GM12878 (cell line): ENCODE measurements around the gene ENDOU. TPM values are rescaled to one million over a fixed set of nuclear protein-coding genes. Genes with fewer than 3 reads are reported as not detected.

Experiments used
- ATAC-seq: fragments of 200-7000 bp; cut with Tn5 transposase; 3 replicates; pipeline ENCODE4 v1.9.1; 2020; ENCODE audit warnings: mild to moderate bottlenecking, moderate library complexity
- BruUV-seq: library from RNA; stranded (reverse); fragments of 400-500 nt; replicated peaks from 2 replicates; lab custom pipeline; 2021; lab: Mats Ljungman, UMichigan
- CTCF ChIA-PET: fragments of 300-600 bp; sonication (Branson Sonifier 250); formaldehyde crosslinking; extraction: SDS; loops from one replicate; lab custom pipeline; 2021; ENCODE audit warnings: inconsistent platforms; lab: Yijun Ruan, JAX
- POLR2A ChIA-PET: fragments of 350-600 bp; formaldehyde crosslinking; extraction: SDS; loops from one replicate; lab custom pipeline; 2021; ENCODE audit warnings: inconsistent platforms; lab: Charles Lee
- RAD21 ChIA-PET: fragments of 300-600 bp; sonication (Branson Sonifier 250); formaldehyde crosslinking; loops from one replicate; lab custom pipeline; 2023; ENCODE audit warnings: antibody characterized with exemption; ENCODE audit not compliant: unreplicated experiment; lab: Charles Lee
- SMC1A ChIA-PET: fragments of 300-600 bp; sonication (Branson Sonifier 250); formaldehyde crosslinking; loops from one replicate; lab custom pipeline; 2023; ENCODE audit not compliant: unreplicated experiment, uncharacterized antibody; lab: Charles Lee
- DNase-seq: peaks from one replicate; pipeline ENCODE4 v3.0.0-alpha.2; 2011; ENCODE audit warnings: low read depth, low spot score
- FAIRE-seq: peaks from 3 replicates; lab custom pipeline; 2011; peaks lifted over from hg19 to GRCh38; lab: Jason Lieb, UNC
- H2AFZ ChIP-seq: 2 replicates; pipeline ENCODE4 v1.6.0; 2011; ENCODE audit warnings: low read depth, low read length, control low read depth; ENCODE audit not compliant: control insufficient read depth
- H3K27ac ChIP-seq: 2 replicates; pipeline ENCODE4 v1.5.1; 2011; ENCODE audit warnings: control low read depth; ENCODE audit not compliant: control insufficient read depth, insufficient read depth
- H3K27me3 ChIP-seq, 2 experiments: replicated peaks in 1 of 2; 2 replicates each; pipeline versions ENCODE4 v1.6.0 to v1.6.1; 2011; ENCODE audit warnings: low read length in 1 of 2; ENCODE audit not compliant: control insufficient read depth in 2 of 2, insufficient read depth in 2 of 2
- H3K36me3 ChIP-seq, 2 experiments: 2 replicates each; pipeline ENCODE4 v1.5.1; 2011; ENCODE audit warnings: low read length in 1 of 2; ENCODE audit not compliant: control insufficient read depth in 2 of 2, insufficient read depth in 2 of 2
- H3K4me1 ChIP-seq: 2 replicates; pipeline ENCODE4 v1.6.1; 2011; ENCODE audit warnings: mild to moderate bottlenecking, low read length, moderate library complexity, mixed read lengths; ENCODE audit not compliant: control insufficient read depth, insufficient read depth
- H3K4me2 ChIP-seq: 2 replicates; pipeline ENCODE4 v1.6.0; 2011; ENCODE audit warnings: control low read depth; ENCODE audit not compliant: control insufficient read depth, insufficient read depth
- H3K4me3 ChIP-seq: fragments of 200-600 bp; sonication (generic); 2 replicates; pipeline ENCODE4 v1.5.1; 2016
- H3K79me2 ChIP-seq: 2 replicates; pipeline ENCODE4 v1.6.0; 2011; ENCODE audit warnings: low read length; ENCODE audit not compliant: control insufficient read depth, insufficient read depth
- H3K9ac ChIP-seq: 2 replicates; pipeline ENCODE4 v1.8.0; 2011; ENCODE audit warnings: low read length, control low read depth, mixed read lengths; ENCODE audit not compliant: control insufficient read depth, insufficient read depth
- H3K9me3 ChIP-seq: replicated peaks from 3 replicates; pipeline ENCODE4 v1.5.1; 2011; ENCODE audit warnings: mild to moderate bottlenecking, low read length; ENCODE audit not compliant: control insufficient read depth, insufficient read depth
- H4K20me1 ChIP-seq: 2 replicates; pipeline ENCODE4 v1.6.0; 2011; ENCODE audit not compliant: control insufficient read depth, insufficient read depth
- BHLHE40 ChIP-seq, 2 experiments: fragments of 450-650 bp in 1 of 2; IDR thresholded peaks; 2 replicates each; pipeline ENCODE4 v1.6.1; 2011 to 2017; ENCODE audit warnings: low read depth in 2 of 2, borderline replicate concordance in 1 of 2, improper control_type of control experiment in 1 of 2, low read length in 1 of 2, mild to moderate bottlenecking in 1 of 2
- WGBS: methylation state at CpG from one replicate; pipeline ENCODE4 v1.1.6; 2016; ENCODE audit warnings: low lambda C conversion rate; ENCODE audit not compliant: insufficient replicate concordance, insufficient coverage; ENCODE audit errors: missing lambda C conversion rate; 5-methylcytosine and 5-hydroxymethylcytosine counted together
- in situ Hi-C: fragments of 300-500 bp; cut with MboI; formaldehyde crosslinking; loops from 9 replicates; pipeline ENCODE4 v1.14.3; 2018; ENCODE audit warnings: mixed read lengths
- intact Hi-C: fragments of 100-400 bp; cut with micrococcal nuclease; formaldehyde crosslinking; loops from one replicate; pipeline ENCODE4 v1.14.2; 2022; ENCODE audit not compliant: unreplicated experiment
- polyA plus RNA-seq, 11 experiments: library from polyadenylated mRNA; depleted of rRNA in 4 of 11; unstranded in 6 of 11; stranded (reverse) in 5 of 11; fragments of >200 nt; fragmentation: Nextera tagmentation in 4 of 11; fragmentation: Illumina TruSeq in 1 of 11; extraction: Ambion mirVana in 4 of 11; extraction: Trizol in 1 of 11; gene quantifications; 1 replicate in 1 of 11; 2 replicates in 10 of 11; pipeline versions ENCODE4 v1.2.1 to v1.2.3, GENCODE V29; 2011 to 2016; ENCODE audit warnings: inconsistent platforms in 2 of 11, missing spikeins in 2 of 11, low read depth in 1 of 11
- total RNA-seq, 4 experiments: library from RNA; depleted of rRNA in 3 of 4; stranded (reverse); fragments of >200 nt in 3 of 4; fragmentation: Illumina TruSeq in 1 of 4; extraction: Trizol in 1 of 4; gene quantifications; 2 replicates each; pipeline versions ENCODE4 v1.2.1 to v1.2.3, GENCODE V29; 2013 to 2021
- TF ChIP-seq, protein P1 (sequence below): fragments of 450-650 bp; IDR thresholded peaks from 2 replicates; pipeline ENCODE4 v1.6.1; 2017; ENCODE audit warnings: antibody characterized with exemption, mild to moderate bottlenecking, moderate library complexity

Gene ENDOU
- total and polyA plus RNA-seq, 10 of the 15 experiments (the other 5 are each of a cell fraction or from before 2014, with no cell fraction given), result 0.03 to 0.17 (median 0.10) TPM; not detected in 4

DNA sequence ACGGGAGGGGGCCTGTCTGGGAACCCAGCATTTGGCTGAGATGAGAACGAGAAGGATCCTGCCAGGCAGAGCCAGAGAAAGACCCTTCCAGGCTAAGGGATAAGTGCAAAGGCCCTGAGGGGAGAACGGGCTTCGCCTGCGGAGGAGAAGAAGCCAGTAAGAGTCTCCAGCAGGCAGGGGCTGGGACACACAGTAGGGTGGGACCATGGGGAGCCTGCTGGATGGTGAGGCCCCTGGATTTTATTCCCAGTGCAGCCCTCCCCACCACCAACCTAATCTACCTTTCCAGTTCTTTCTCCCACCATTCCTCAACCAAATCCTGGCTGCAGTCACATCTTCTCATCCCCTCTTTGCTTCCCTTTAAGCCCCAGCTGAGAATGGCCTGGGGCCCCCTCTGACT lies 20.8 kb upstream of the ENDOU start:
- DNase-seq, result no peak
- CTCF ChIA-PET, result interaction anchor here (0.8 to 10.4 kb wide), 3 partner anchors 11 to 28 kb away, joined by 4 to 814 read pairs (median 507); partner anchors contain the start of genes RAPGEF3 and SLC48A1
- no peak for ATAC-seq
- Histone ChIP-seq H4K20me1 (no peaks in the 10 kb centered on the region), H3K36me3 (no peaks in the 10 kb centered on the region), H3K4me2 (no peak overlapping the region), H3K79me2 (no peaks in the 10 kb centered on the region)
- in situ Hi-C loops, result no loop called here
- RAD21 ChIA-PET, result interaction anchor here (7.4 kb wide), 1 partner anchor 12 kb away, joined by 237 read pairs; the partner anchor contains the start of gene RAPGEF3
- TF ChIP-seq BHLHE40 (IDR thresholded peaks at IDR 0.05; ENCODE audit: borderline replicate concordance in 1 of 2, low read depth in 2 of 2, low read length in 1 of 2), result no peak
- TF ChIP-seq, protein P1, sequence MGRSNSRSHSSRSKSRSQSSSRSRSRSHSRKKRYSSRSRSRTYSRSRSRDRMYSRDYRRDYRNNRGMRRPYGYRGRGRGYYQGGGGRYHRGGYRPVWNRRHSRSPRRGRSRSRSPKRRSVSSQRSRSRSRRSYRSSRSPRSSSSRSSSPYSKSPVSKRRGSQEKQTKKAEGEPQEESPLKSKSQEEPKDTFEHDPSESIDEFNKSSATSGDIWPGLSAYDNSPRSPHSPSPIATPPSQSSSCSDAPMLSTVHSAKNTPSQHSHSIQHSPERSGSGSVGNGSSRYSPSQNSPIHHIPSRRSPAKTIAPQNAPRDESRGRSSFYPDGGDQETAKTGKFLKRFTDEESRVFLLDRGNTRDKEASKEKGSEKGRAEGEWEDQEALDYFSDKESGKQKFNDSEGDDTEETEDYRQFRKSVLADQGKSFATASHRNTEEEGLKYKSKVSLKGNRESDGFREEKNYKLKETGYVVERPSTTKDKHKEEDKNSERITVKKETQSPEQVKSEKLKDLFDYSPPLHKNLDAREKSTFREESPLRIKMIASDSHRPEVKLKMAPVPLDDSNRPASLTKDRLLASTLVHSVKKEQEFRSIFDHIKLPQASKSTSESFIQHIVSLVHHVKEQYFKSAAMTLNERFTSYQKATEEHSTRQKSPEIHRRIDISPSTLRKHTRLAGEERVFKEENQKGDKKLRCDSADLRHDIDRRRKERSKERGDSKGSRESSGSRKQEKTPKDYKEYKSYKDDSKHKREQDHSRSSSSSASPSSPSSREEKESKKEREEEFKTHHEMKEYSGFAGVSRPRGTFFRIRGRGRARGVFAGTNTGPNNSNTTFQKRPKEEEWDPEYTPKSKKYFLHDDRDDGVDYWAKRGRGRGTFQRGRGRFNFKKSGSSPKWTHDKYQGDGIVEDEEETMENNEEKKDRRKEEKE, result no peak
- TF ChIP-seq, all 136 proteins: peak for 0
- WGBS, result 62% methylated on average over 5 of the region's 5 CpGs
- POLR2A ChIA-PET, result no interaction called here
- no TSS peak for BruUV-seq
- Histone ChIP-seq H3K9ac (no peak overlapping the region), H3K27me3 (no peaks in the 10 kb centered on the region), H3K4me1 (peaks cover 11% of the 10 kb centered on the region), H3K9me3 (no peaks in the 10 kb centered on the region), H3K27ac (no peak overlapping the region), H3K4me3 (no peak overlapping the region), H2AFZ (no peak overlapping the region)
- SMC1A ChIA-PET, result interaction anchor here (6.9 to 10.3 kb wide), 3 partner anchors 12 to 31 kb away, joined by 139 to 277 read pairs (median 267); partner anchors contain the start of genes RAPGEF3 and SLC48A1
- FAIRE-seq, result no peak
- intact Hi-C loops, result no loop called here
